Suprapubic skin (tissue), 3 donors: ENCODE results near the gene NPTXR.

Experiments used
- POLR2A ChIP-seq, 2 donors: fragments of 450-650 bp; IDR thresholded peaks; one replicate each; pipeline ENCODE4 v1.6.1; 2017; ENCODE audit warnings: antibody characterized with exemption in 2 of 2, mild to moderate bottlenecking in 2 of 2, moderate library complexity in 2 of 2
- TF ChIP-seq, protein P1 (sequence below), 2 donors: fragments of 200-600 bp in 1 of 2; fragments of 450-650 bp in 1 of 2; sonication (generic) in 1 of 2; IDR thresholded peaks; one replicate each; pipeline ENCODE4 v1.5.1; 2016 to 2019; ENCODE audit warnings: antibody characterized with exemption in 2 of 2, mild to moderate bottlenecking in 1 of 2, moderate library complexity in 1 of 2

DNA sequence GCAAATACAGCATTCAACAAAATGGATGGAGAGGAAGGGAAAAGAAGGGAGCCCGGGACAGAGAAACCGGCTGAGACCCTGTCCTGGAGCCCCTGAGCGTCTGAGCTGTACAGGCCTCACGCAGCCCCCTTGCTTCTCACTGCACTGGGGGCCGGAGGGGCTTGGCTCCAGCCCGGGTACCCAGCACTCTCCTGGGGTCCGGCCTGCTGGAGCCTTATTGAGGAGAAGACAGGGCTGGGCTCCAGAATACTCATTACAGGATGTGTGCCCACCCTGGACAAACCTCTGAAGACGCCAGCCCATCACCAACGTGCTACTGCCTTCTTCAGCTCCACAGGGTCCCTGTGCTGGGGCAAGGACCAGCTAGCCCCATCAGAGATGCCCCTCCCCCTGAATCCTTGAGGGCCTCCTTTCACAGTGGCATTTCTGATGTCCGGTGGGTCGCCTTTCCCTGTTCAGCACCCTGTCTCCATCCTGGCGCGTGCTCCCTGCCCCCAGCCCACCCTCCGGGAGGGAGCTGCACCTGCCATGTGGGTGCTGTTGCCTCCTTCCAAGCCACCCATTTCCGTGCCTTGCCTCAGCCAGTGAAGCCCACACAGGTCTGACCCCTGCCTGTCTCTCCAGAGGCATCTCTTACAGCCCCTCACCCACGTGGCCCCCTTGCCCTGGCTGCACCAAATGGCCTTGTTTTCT, 73.4 kb downstream of the NPTXR start:
- no peak for TF ChIP-seq POLR2A (IDR thresholded peaks at IDR 0.05)
- TF ChIP-seq, protein P1, sequence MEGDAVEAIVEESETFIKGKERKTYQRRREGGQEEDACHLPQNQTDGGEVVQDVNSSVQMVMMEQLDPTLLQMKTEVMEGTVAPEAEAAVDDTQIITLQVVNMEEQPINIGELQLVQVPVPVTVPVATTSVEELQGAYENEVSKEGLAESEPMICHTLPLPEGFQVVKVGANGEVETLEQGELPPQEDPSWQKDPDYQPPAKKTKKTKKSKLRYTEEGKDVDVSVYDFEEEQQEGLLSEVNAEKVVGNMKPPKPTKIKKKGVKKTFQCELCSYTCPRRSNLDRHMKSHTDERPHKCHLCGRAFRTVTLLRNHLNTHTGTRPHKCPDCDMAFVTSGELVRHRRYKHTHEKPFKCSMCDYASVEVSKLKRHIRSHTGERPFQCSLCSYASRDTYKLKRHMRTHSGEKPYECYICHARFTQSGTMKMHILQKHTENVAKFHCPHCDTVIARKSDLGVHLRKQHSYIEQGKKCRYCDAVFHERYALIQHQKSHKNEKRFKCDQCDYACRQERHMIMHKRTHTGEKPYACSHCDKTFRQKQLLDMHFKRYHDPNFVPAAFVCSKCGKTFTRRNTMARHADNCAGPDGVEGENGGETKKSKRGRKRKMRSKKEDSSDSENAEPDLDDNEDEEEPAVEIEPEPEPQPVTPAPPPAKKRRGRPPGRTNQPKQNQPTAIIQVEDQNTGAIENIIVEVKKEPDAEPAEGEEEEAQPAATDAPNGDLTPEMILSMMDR (IDR thresholded peaks at IDR 0.05), result no peak
